ENCODE results near the gene NKIRAS1.
A peak's percentile ranks its signal among the peaks of the same experiment; 100 is the strongest.

Gene NKIRAS1

DNA sequence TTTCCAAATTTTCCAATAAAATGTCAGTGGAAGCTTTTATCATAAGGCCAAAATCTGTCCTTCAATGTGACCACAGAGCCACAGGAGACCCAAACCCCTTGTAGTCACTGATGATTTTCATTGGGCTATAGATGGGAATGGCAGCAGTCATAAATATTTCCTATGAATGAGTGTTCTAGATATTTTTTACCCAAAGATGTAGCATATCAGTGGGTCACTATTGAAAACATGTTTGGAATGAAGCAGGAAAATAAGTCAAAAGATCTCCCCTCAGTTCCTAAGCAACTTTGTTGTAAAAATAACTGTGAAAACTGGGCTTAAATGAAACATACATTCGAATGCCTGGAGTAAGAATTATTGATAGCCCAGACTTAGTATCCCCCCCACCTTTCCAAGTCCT lies 49.0 kb downstream of the NKIRAS1 start:
- TF ChIP-seq, protein P1, sequence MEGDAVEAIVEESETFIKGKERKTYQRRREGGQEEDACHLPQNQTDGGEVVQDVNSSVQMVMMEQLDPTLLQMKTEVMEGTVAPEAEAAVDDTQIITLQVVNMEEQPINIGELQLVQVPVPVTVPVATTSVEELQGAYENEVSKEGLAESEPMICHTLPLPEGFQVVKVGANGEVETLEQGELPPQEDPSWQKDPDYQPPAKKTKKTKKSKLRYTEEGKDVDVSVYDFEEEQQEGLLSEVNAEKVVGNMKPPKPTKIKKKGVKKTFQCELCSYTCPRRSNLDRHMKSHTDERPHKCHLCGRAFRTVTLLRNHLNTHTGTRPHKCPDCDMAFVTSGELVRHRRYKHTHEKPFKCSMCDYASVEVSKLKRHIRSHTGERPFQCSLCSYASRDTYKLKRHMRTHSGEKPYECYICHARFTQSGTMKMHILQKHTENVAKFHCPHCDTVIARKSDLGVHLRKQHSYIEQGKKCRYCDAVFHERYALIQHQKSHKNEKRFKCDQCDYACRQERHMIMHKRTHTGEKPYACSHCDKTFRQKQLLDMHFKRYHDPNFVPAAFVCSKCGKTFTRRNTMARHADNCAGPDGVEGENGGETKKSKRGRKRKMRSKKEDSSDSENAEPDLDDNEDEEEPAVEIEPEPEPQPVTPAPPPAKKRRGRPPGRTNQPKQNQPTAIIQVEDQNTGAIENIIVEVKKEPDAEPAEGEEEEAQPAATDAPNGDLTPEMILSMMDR (IDR thresholded peaks at IDR 0.05; ENCODE audit: extremely low read depth, missing control alignments), result no peak
- no peak for DNase-seq (ENCODE audit: low spot score)

DNA sequence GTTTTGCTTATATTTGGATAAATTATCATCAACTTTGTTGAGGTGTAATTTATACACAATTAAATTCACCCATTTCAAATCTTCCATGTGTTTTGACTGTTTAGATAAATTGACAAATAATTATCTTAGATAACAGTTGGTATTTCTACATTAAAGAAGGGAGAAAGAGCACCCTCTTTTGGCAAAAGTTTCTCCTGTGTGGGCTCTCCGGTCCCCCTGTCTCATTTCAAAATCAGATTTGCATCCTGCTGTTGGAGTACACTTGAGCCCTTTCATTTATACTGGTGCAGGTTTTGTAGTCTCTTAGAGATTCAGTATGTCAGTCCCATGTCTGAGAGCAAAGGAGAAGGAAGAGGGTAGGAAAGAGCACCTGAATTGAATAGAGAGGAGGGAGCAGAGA lies 49.4 kb downstream of the NKIRAS1 start:
- no peak for DNase-seq (ENCODE audit: low spot score)
- TF ChIP-seq, protein P1 (IDR thresholded peaks at IDR 0.05; ENCODE audit: extremely low read depth, missing control alignments), result no peak

DNA sequence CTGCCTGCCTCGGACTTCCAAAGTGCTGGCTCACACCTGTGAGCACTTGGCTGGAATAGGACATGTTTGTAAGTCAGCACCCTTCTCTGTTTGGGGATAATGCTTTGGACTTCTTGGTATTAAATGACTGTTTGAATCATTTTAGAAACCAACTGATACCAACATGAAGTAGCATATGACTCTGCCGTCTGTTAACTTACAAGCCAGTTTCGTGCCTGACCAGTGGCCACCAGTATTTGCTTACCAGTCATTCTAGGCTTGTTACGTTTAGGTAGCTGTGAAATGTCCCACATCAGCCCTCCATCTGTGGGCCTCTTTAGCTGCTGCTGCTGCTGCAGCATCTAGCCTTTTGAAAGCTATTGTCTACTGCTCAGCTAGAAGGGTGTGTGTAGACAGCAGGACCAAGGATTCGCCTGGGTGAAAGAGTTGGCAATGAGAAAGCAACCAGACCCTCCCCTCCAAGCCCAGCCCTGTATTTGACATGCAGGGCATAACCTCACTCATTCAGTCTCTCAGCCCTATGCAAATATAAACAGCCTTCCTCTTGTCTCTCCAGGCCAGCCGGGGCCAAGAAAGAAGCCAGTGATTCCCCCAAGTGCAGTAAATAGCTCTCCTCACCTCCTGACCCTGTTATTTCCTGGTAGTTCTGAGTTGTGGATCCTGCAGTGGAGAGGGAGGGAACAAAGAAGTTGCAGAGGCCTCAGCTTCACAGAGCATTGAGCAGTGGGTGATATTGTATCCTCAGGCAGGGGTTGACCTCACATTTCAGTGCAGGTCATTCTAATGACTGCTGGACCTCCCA lies 51.0 kb downstream of the NKIRAS1 start:
- TF ChIP-seq, protein P1 (IDR thresholded peaks at IDR 0.05; ENCODE audit: extremely low read depth, missing control alignments), result no peak
- DNase-seq (ENCODE audit: low spot score), result peak; percentile 63

DNA sequence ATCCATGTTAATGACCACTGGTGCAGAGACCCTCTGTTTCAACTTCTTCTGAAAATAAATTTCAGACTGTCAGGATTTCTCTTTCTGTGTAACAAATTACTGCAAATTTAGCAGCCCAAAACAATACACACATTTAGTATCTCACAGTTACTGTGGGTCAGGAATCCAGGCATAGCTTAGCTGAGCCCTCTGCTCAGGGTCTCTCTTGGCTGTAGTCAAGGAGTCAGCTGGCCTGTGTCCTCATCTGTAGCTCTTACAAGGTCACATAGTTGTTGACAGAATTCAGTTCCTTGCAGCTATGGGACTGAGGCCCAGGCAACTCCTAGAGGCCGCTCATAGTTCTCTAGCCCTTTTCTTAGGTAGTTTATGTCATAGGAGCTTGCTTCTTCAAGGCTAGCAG lies 51.9 kb downstream of the NKIRAS1 start:
- TF ChIP-seq, protein P1 (IDR thresholded peaks at IDR 0.05; ENCODE audit: extremely low read depth, missing control alignments), result no peak
- no peak for DNase-seq (ENCODE audit: low spot score)

DNA sequence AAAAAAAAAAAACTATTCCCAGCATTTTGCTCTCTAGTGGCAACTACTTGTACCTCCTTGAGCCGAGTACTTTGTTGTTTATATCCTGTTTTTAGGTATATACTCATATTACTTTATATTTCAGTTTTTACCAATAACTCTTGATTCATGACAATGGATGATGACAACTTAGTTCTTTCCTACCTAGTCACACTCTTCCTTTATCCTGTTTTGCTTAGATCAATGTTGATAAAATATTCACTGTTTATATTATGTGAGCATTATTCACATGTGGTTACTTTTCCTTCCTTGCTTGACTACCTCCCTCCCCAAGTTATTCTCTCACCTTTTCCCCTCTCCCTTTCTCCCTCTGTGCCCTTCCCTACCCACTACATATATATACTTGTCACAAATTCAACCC lies 53.7 kb downstream of the NKIRAS1 start:
- TF ChIP-seq, protein P1 (IDR thresholded peaks at IDR 0.05; ENCODE audit: extremely low read depth, missing control alignments), result no peak
- no peak for DNase-seq (ENCODE audit: low spot score)

DNA sequence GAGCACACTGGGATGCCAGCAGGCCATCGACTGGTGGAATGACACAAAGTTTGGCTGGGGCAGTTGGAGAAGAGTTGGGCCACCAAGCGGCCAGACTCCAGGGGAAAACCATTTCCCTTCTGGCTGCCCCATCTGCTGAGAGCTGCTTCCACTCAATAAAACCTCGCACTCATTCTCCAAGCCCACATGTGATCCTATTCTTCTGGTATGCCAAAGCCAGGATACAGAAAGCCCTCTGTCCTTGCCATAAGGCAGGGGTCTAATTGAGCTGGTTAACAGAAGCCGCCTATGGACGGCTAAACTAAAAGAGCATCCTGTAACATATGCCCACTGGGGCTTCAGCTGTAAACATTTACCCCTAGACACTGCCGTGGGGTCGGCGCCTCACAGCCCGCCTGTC lies 55.1 kb downstream of the NKIRAS1 start:
- no peak for DNase-seq (ENCODE audit: low spot score)
- TF ChIP-seq, protein P1 (IDR thresholded peaks at IDR 0.05; ENCODE audit: extremely low read depth, missing control alignments), result no peak

DNA sequence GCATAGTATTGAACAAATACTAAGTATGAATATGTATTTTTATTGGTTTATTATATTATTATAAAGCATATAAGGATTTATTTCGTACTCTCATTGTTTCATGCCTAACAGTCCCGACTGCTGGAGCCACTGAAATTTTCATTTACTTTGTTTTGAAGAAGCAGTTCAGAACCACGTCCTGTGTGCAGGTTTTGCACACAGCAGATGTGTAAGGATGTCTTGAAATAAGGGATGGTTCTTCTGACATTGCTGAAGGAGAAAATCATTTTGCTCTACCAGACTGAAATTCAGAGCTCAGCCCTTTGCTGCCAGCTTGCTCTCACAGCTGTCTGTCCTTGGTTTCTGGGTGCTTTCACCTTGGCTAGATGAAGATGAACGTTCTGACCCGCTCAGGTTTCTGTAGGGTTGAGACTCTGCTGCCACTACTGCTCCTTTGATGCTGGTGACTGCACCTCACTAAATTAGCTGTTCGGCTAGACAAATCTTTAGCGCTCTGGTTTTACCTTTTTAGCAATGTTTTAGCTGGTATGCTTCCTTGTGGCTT lies 56.9 kb downstream of the NKIRAS1 start:
- no peak for DNase-seq (ENCODE audit: low spot score)
- TF ChIP-seq, protein P1 (IDR thresholded peaks at IDR 0.05; ENCODE audit: extremely low read depth, missing control alignments), result no peak

All from GM20000 (cell line).